ENCODE results near the gene TMEM31. TPM values are rescaled to one million over a fixed set of nuclear protein-coding genes. Genes with fewer than 3 reads are reported as not detected.

Gene TMEM31
- total RNA-seq, 3 donors from 2014 or later = not detected

- no peaks in the 10 kb centered on the region for H3K9me3 ChIP-seq
- peaks cover 0 to 39% of the 10 kb centered on the region in 2 donors for H3K27me3 ChIP-seq
- H3K4me1 ChIP-seq = no peaks in the 10 kb centered on the region
- DNase-seq (ENCODE audit: low spot score in 2 of 2) = peak; percentile 84 to 85
- intact Hi-C loops (cut with DNase I; ENCODE audit: low total_unique reads) = no loop called here
- H3K36me3 ChIP-seq = no peaks in the 10 kb centered on the region
- peak overlapping the region; percentile 90 to 98 for H3K27ac ChIP-seq
- peak overlapping the region; percentile 56 to 70 (median 60) for H3K4me3 ChIP-seq
- peak; percentile 16 for TF ChIP-seq POLR2A (IDR thresholded peaks at IDR 0.05)
- peak; percentile 54 to 67 (median 55) for TF ChIP-seq CTCF (IDR thresholded peaks at IDR 0.05)
- TF ChIP-seq POLR2AphosphoS5 (IDR thresholded peaks at IDR 0.05) = peak; percentile 63 to 77 (median 67)
These were observed 23.5 kb upstream of the TMEM31 start for GRCh38 chrX:103687073-103687695.

DNA sequence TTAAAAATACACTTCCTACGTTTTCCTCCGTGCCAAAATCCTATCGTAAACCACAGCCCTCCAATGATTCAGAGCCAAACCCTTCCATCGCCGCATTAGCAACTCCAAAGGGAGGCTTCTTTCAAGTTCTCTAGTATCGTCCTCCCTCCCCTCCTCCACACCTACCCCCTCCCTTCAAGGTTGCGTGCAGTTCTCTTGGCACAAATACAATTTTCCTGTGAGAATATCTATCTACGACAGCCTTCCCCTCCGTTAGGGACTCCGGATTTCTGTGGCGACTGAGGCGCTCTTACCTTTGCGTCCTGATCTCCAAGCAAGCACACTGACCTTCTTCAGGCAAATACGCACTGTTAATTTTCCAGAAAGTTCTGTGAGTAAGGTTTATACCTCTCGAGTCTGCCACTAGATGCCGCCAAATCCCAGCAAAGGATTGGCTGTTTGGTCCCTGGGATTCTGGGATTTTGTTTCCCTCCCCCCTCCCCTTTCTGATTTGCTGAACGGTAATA lies 23.0 kb upstream of the TMEM31 start:
- Histone ChIP-seq H3K27ac (peak overlapping the region; percentile 90 to 98), H3K27me3 (peaks cover 0 to 42% of the 10 kb centered on the region in 2 donors), H3K9me3 (no peaks in the 10 kb centered on the region), H3K4me3 (peak overlapping the region; percentile 56 to 70 (median 60)), H3K36me3 (no peaks in the 10 kb centered on the region), H3K4me1 (no peaks in the 10 kb centered on the region)
- DNase-seq (ENCODE audit: low spot score in 2 of 2) = peak; percentile 48 to 53
- TF ChIP-seq POLR2A (IDR thresholded peaks at IDR 0.05) (no peak), CTCF (IDR thresholded peaks at IDR 0.05) (peak; percentile 79 to 82 (median 81)), POLR2AphosphoS5 (IDR thresholded peaks at IDR 0.05) (peak; percentile 53 to 62 (median 61))
- intact Hi-C loops (cut with DNase I; ENCODE audit: low total_unique reads) = no loop called here

DNA sequence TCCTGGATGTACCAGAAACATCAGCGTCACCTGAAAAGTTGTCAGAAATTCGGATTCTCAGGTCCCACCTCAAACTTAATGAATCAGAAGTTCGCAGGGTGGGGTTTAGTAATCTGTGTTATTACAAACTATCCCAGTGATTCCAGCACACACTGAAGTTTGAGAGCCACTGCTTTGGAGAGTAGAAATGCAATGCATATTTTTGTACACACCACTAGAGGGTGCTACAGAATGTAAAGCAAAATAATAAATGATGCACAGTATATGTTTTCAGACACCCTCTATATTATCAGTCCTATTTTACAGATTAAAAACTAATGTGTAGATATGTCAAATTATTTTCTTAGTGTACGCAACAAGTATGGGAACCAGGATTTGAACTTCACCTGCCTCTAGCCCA lies 21.8 kb upstream of the TMEM31 start:
- intact Hi-C loops (cut with DNase I; ENCODE audit: low total_unique reads) = no loop called here
- DNase-seq (ENCODE audit: low spot score in 2 of 2) = no peak
- H3K36me3 ChIP-seq = no peaks in the 10 kb centered on the region
- H3K27ac ChIP-seq = peak overlapping the region; percentile 90 to 98
- peaks cover 0 to 44% of the 10 kb centered on the region in 2 donors for H3K27me3 ChIP-seq
- no peak overlapping the region for H3K4me3 ChIP-seq
- H3K4me1 ChIP-seq = no peaks in the 10 kb centered on the region
- TF ChIP-seq POLR2A (IDR thresholded peaks at IDR 0.05) (no peak), CTCF (IDR thresholded peaks at IDR 0.05) (peak; percentile 50 to 63 (median 59)), POLR2AphosphoS5 (IDR thresholded peaks at IDR 0.05) (no peak)
- no peaks in the 10 kb centered on the region for H3K9me3 ChIP-seq

DNA sequence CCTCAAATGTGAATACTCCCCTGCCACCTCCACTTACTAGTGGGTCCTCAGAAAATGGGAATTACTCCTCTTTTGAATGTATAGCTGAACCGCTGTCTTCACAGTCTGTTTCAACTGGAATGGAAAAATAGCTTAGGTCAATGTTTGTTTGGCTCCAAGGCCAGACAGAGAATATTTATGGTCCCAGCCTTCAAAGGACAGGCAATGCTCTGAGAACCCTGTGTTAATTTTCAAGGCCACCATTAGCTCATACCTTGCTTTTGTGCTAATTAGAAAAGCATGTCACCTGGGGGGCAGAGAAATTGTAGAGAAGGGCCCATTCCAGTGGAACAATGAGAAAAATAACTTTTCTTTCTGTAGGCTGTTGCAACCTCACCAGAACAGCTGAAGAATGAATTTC lies 19.6 kb upstream of the TMEM31 start:
- no peak overlapping the region for H3K27ac ChIP-seq
- peaks cover 0 to 55% of the 10 kb centered on the region in 2 donors for H3K27me3 ChIP-seq
- TF ChIP-seq POLR2A (IDR thresholded peaks at IDR 0.05) = no peak
- TF ChIP-seq CTCF (IDR thresholded peaks at IDR 0.05) = no peak
- no peak for TF ChIP-seq POLR2AphosphoS5 (IDR thresholded peaks at IDR 0.05)
- H3K9me3 ChIP-seq = no peaks in the 10 kb centered on the region
- DNase-seq (ENCODE audit: low spot score in 2 of 2) = no peak
- intact Hi-C loops (cut with DNase I; ENCODE audit: low total_unique reads) = no loop called here
- no peak overlapping the region for H3K4me3 ChIP-seq
- no peaks in the 10 kb centered on the region for H3K4me1 ChIP-seq
- H3K36me3 ChIP-seq = no peaks in the 10 kb centered on the region

- TF ChIP-seq CTCF (IDR thresholded peaks at IDR 0.05) (no peak), POLR2AphosphoS5 (IDR thresholded peaks at IDR 0.05) (no peak), POLR2A (IDR thresholded peaks at IDR 0.05) (no peak)
- intact Hi-C loops (cut with DNase I; ENCODE audit: low total_unique reads) = no loop called here
These were observed 13.0 kb upstream of the TMEM31 start for GRCh38 chrX:103697687-103698086.

More at GRCh38 chrX:103697687-103698086, 13.0 kb upstream of the TMEM31 start:
- H3K9me3 ChIP-seq = no peaks in the 10 kb centered on the region
- DNase-seq (ENCODE audit: low spot score in 2 of 2) = no peak
- no peaks in the 10 kb centered on the region for H3K36me3 ChIP-seq
- H3K4me1 ChIP-seq = no peaks in the 10 kb centered on the region
- H3K4me3 ChIP-seq = no peak overlapping the region
- peaks cover 0 to 32% of the 10 kb centered on the region in 2 donors for H3K27me3 ChIP-seq
- no peak overlapping the region for H3K27ac ChIP-seq
